Vagina (tissue), 2 donors: ENCODE measurements around the gene GIPC3. TPM values are rescaled to one million over a fixed set of nuclear protein-coding genes. Genes with fewer than 3 reads are reported as not detected.

Experiments used
- DNase-seq, 2 donors: peaks; one replicate each; pipeline ENCODE4 v3.0.0-alpha.2; 2017; ENCODE audit errors: extremely low spot score in 2 of 2
- H3K27ac ChIP-seq: fragments of 200-600 bp; sonication (generic); one replicate; pipeline ENCODE4 v1.5.1; 2019
- H3K27me3 ChIP-seq: fragments of 200-600 bp; sonication (generic); one replicate; pipeline ENCODE4 v1.5.1; 2019
- H3K36me3 ChIP-seq, 2 donors: fragments of 200-600 bp; sonication (generic); one replicate each; pipeline ENCODE4 v1.5.1; 2017 to 2019
- H3K4me1 ChIP-seq: fragments of 200-600 bp; sonication (generic); one replicate; pipeline ENCODE4 v1.5.1; 2019
- H3K4me3 ChIP-seq, 2 donors: fragments of 200-600 bp; sonication (generic); 1 replicate in 1 of 2; 2 replicates in 1 of 2; pipeline ENCODE4 v1.5.1; 2016 to 2019
- H3K9me3 ChIP-seq: fragments of 200-600 bp; sonication (generic); one replicate; pipeline ENCODE4 v1.5.1; 2019
- CTCF ChIP-seq, 3 experiments: fragments of 450-650 bp in 2 of 3; fragments of 200-600 bp in 1 of 3; sonication (generic) in 1 of 3; IDR thresholded peaks; one replicate each; pipeline ENCODE4 v1.5.1; 2017 to 2019; ENCODE audit warnings: antibody characterized with exemption in 3 of 3, mild to moderate bottlenecking in 2 of 3, moderate library complexity in 2 of 3
- POLR2A ChIP-seq, 2 donors: fragments of 450-650 bp; IDR thresholded peaks; one replicate each; pipeline ENCODE4 v1.6.1; 2017; ENCODE audit warnings: antibody characterized with exemption in 2 of 2, mild to moderate bottlenecking in 2 of 2, moderate library complexity in 2 of 2
- POLR2AphosphoS5 ChIP-seq, 2 donors: sonication (generic); formaldehyde crosslinking; IDR thresholded peaks; one replicate each; pipeline ENCODE4 v1.9.0; 2017; ENCODE audit warnings: antibody characterized with exemption in 2 of 2, mild to moderate bottlenecking in 2 of 2, low read depth in 1 of 2; ENCODE audit not compliant: insufficient read depth in 1 of 2
- intact Hi-C: fragments of 100-400 bp; cut with DNase I; formaldehyde crosslinking; loops from one replicate; pipeline ENCODE4 v1.15.1; 2023
- total RNA-seq: library from RNA; depleted of rRNA; stranded (reverse); fragments of >200 nt; gene quantifications from one replicate; pipeline ENCODE4 v1.2.3, GENCODE V29; 2016

GIPC3 gene
- total RNA-seq, 1 donor from 2014 or later = 0.25 TPM

GRCh38 chr19:3609779-3610719 is 24.8 kb downstream of the GIPC3 start:
- Histone ChIP-seq H3K27ac (no peak overlapping the region), H3K27me3 (no peaks in the 10 kb centered on the region), H3K4me1 (peaks cover 37% of the 10 kb centered on the region), H3K36me3 (peaks cover 0 to 36% of the 10 kb centered on the region in 2 donors), H3K4me3 (no peak overlapping the region), H3K9me3 (no peaks in the 10 kb centered on the region)
- TF ChIP-seq POLR2A (IDR thresholded peaks at IDR 0.05) = no peak
- no peak for TF ChIP-seq CTCF (IDR thresholded peaks at IDR 0.05)
- TF ChIP-seq POLR2AphosphoS5 (IDR thresholded peaks at IDR 0.05; ENCODE audit: insufficient read depth in 1 of 2, low read depth in 1 of 2) = no peak
- no peak for DNase-seq
- intact Hi-C loops = no loop called here

DNA sequence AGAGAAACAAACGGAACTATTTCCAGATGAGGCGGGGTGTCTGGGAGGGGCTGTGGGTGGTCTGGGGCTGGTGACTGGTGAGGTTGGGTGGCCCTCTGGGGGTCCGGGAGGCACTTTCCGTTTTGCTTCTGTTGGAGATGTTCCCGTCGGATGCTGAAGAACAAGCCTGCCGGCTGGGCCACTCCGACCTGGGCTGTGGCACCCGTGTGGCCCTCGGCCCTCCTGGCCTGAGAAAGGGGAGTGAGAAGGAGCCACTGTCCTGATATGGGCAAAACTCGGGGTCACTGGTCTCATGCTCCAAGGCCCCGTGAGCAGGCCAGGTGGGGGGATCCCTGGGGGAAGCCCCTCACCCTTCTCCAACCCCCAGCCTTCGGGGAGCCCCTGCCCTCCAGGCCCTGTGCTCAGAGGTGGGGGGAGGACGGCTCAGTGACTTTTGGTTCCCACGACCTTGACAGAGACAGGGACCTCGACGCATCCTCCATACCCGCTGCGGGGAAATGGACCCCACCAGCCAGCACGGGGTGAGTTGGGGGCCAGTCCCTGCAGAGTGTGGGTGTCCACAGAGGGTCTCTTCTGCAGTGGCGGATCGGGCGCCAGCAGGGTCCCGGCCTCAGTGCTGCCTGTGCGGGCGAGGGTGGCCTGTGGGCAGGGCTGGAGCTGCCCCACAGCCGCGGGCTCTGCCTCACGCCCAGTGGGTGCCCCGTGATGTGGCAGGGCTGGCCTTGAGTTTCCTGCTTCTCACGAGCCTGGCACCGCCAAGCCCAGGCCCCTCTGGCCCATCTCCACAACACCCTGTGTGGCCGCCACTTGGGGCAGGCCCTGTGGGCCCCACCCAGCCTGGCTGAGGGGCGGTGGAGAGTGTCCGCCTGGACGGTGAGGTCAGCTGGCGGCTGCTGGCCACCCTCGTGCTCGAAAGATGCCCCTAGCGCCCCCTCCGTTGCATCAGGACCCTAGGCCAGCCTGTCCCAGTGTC is 25.8 kb downstream of the GIPC3 start:
- peaks cover 30% of the 10 kb centered on the region for H3K4me1 ChIP-seq

GRCh38 chr19:3611841-3612240 is 26.6 kb downstream of the GIPC3 start:
- Histone ChIP-seq H3K36me3 (peaks cover 0 to 52% of the 10 kb centered on the region in 2 donors), H3K27me3 (no peaks in the 10 kb centered on the region), H3K9me3 (no peaks in the 10 kb centered on the region), H3K4me3 (no peak overlapping the region), H3K27ac (no peak overlapping the region), H3K4me1 (peaks cover 22% of the 10 kb centered on the region)
- no peak for DNase-seq
- intact Hi-C loops = no loop called here
- TF ChIP-seq CTCF (IDR thresholded peaks at IDR 0.05) (no peak), POLR2A (IDR thresholded peaks at IDR 0.05) (no peak), POLR2AphosphoS5 (IDR thresholded peaks at IDR 0.05; ENCODE audit: insufficient read depth in 1 of 2, low read depth in 1 of 2) (no peak)

More for the DNA sequence above, 25.8 kb downstream of the GIPC3 start:
- TF ChIP-seq POLR2A (IDR thresholded peaks at IDR 0.05) = no peak
- Histone ChIP-seq H3K4me3 (no peak overlapping the region), H3K9me3 (no peaks in the 10 kb centered on the region), H3K36me3 (peaks cover 0 to 44% of the 10 kb centered on the region in 2 donors), H3K27ac (no peak overlapping the region), H3K27me3 (no peaks in the 10 kb centered on the region)
- intact Hi-C loops = no loop called here
- no peak for DNase-seq

DNA sequence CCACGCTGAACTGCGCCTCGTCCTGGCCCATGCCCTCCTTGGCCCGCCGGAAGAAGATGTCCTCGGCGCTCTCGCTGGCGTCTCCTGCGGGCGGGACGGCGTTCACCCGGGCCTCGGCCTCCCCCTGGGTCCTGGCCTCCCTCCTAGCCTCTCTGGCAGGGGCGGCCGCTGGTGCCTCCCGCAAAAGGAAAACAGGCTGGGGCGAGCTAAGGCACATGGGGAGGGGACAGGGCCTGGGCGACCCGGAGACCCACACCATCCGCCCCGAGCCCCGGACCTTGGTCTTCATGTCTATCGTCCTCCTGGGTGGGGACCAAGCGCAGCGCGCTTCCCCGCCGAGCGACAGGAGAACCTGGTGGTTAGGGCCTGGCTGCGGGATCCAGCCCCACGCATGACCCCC is 27.1 kb downstream of the GIPC3 start:
- H3K27me3 ChIP-seq = no peaks in the 10 kb centered on the region
- H3K4me3 ChIP-seq = no peak overlapping the region
- DNase-seq = no peak
- intact Hi-C loops = no loop called here
- H3K27ac ChIP-seq = no peak overlapping the region
- peaks cover 17% of the 10 kb centered on the region for H3K4me1 ChIP-seq
- no peak for TF ChIP-seq POLR2AphosphoS5 (IDR thresholded peaks at IDR 0.05; ENCODE audit: insufficient read depth in 1 of 2, low read depth in 1 of 2)
- TF ChIP-seq POLR2A (IDR thresholded peaks at IDR 0.05) = no peak
- no peak for TF ChIP-seq CTCF (IDR thresholded peaks at IDR 0.05)
- no peaks in the 10 kb centered on the region for H3K9me3 ChIP-seq
- H3K36me3 ChIP-seq = peaks cover 0 to 52% of the 10 kb centered on the region in 2 donors
